ENCODE measurements around the gene ANGPT4. TPM values are rescaled to one million over a fixed set of nuclear protein-coding genes. Genes with fewer than 3 reads are reported as not detected.
"Not testable (repeated sequence)": the region's sequence is repeated elsewhere in the genome, so short reads cannot be mapped to it uniquely, and the experiment has no call there.

ANGPT4 gene
- total and polyA plus RNA-seq, 12 donors, result 0.05 to 0.44 (median 0.26) TPM; not detected in 8

GRCh38 chr20:896501-897025, 19.6 kb downstream of the ANGPT4 start:
- H3K27ac ChIP-seq, result no peak overlapping the region
- H3K4me1 ChIP-seq, result peaks cover 0 to 11% (median under 1%) of the 10 kb centered on the region in 9 donors
- no peak for DNase-seq
- intact Hi-C loops (cut with DNase I), result no loop called here
- ATAC-seq, result no peak
- no peaks in the 10 kb centered on the region for H3K36me3 ChIP-seq
- H3K9me3 ChIP-seq, result no peaks in the 10 kb centered on the region
- 80 to 87% methylated on average over 6 of the region's 6 CpGs for WGBS, 2 donors
- peaks cover 0 to 5% (median 0%) of the 10 kb centered on the region in 7 donors for H3K27me3 ChIP-seq
- no peak for TF ChIP-seq CTCF (IDR thresholded peaks at IDR 0.05)
- H3K4me3 ChIP-seq, result no peak overlapping the region

GRCh38 chr20:892371-892770, 23.8 kb downstream of the ANGPT4 start:
- peaks cover 0 to 24% (median 13%) of the 10 kb centered on the region in 9 donors for H3K4me1 ChIP-seq
- H3K36me3 ChIP-seq; H3K9me3 ChIP-seq; H3K27ac ChIP-seq; intact Hi-C loops (cut with DNase I); DNase-seq; ATAC-seq; H3K4me3 ChIP-seq: not testable (repeated sequence)
- peaks cover 0 to 14% (median 0%) of the 10 kb centered on the region in 7 donors for H3K27me3 ChIP-seq
- WGBS, 2 donors, result 69 to 89% methylated on average over 5 of the region's 5 CpGs

- WGBS, 2 donors, result 70 to 77% methylated on average over 4 of the region's 4 CpGs
- Histone ChIP-seq H3K36me3 (no peaks in the 10 kb centered on the region), H3K27ac (no peak overlapping the region), H3K4me1 (peaks cover 0 to 24% (median 13%) of the 10 kb centered on the region in 9 donors), H3K4me3 (no peak overlapping the region), H3K9me3 (no peaks in the 10 kb centered on the region), H3K27me3 (peaks cover 0 to 14% (median 0%) of the 10 kb centered on the region in 7 donors)
- ATAC-seq (no peak), DNase-seq (no peak)
- intact Hi-C loops (cut with DNase I), result no loop called here
- no peak for TF ChIP-seq CTCF (IDR thresholded peaks at IDR 0.05)
These were observed 24.4 kb downstream of the ANGPT4 start for GRCh38 chr20:891706-892080.

GRCh38 chr20:891058-891705, 25.0 kb downstream of the ANGPT4 start:
- H3K4me1 ChIP-seq, result peaks cover 0 to 24% (median 13%) of the 10 kb centered on the region in 9 donors
- intact Hi-C loops (cut with DNase I), result no loop called here
- peaks cover 0 to 18% (median 0%) of the 10 kb centered on the region in 7 donors for H3K27me3 ChIP-seq
- no peaks in the 10 kb centered on the region for H3K9me3 ChIP-seq
- peak; percentile 17 to 95 (median 76) for ATAC-seq
- no peak for TF ChIP-seq CTCF (IDR thresholded peaks at IDR 0.05)
- no peaks in the 10 kb centered on the region for H3K36me3 ChIP-seq
- H3K4me3 ChIP-seq, result no peak overlapping the region
- peak; percentile 18 to 74 for DNase-seq
- no peak overlapping the region for H3K27ac ChIP-seq
- 44 to 47% methylated on average over 6 of the region's 6 CpGs for WGBS, 2 donors

- WGBS, 2 donors, result 56 to 58% methylated on average over 6 of the region's 6 CpGs
These were observed 25.5 kb downstream of the ANGPT4 start for GRCh38 chr20:890666-891057.

More at GRCh38 chr20:890666-891057, 25.5 kb downstream of the ANGPT4 start:
- TF ChIP-seq CTCF (IDR thresholded peaks at IDR 0.05), result no peak
- Histone ChIP-seq H3K4me3 (no peak overlapping the region), H3K27ac (no peak overlapping the region), H3K27me3 (peaks cover 0 to 23% (median 0%) of the 10 kb centered on the region in 7 donors), H3K36me3 (no peaks in the 10 kb centered on the region), H3K9me3 (no peaks in the 10 kb centered on the region), H3K4me1 (peaks cover 0 to 24% (median 13%) of the 10 kb centered on the region in 9 donors)
- no peak for ATAC-seq
- DNase-seq, result no peak
- intact Hi-C loops (cut with DNase I), result no loop called here
